ENCODE measurements around the gene ZSWIM4.

Gene ZSWIM4

DNA sequence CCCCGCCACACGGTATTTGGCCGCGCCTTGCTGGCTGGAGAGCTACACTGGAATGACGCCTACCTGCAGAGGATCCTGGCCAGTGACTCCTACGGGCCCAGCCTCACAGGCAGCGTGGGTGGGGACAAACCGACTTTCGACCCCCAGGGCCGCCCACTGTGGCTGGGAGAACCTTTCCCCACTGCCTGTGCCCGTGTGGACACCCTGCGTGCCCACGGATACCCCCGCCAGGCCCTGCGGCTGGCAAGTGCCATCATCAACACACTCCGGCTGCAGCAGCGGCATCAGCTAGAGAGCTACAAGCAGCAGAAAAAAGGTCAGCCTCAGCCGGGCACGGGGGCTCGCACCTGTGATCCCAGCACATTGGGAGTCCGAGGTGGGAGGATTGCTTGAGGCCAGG, 19.3 kb downstream of the ZSWIM4 start:
- Mint-ChIP-seq H3K36me3 (no peaks in the 10 kb centered on the region), H3K4me1 (ENCODE audit: low read depth) (peaks cover 2% of the 10 kb centered on the region), H3K27me3 (no peaks in the 10 kb centered on the region), H3K9me3 (ENCODE audit: low read depth) (no peaks in the 10 kb centered on the region), H3K27ac (no peak overlapping the region), H3K4me3 (no peak overlapping the region)

DNA sequence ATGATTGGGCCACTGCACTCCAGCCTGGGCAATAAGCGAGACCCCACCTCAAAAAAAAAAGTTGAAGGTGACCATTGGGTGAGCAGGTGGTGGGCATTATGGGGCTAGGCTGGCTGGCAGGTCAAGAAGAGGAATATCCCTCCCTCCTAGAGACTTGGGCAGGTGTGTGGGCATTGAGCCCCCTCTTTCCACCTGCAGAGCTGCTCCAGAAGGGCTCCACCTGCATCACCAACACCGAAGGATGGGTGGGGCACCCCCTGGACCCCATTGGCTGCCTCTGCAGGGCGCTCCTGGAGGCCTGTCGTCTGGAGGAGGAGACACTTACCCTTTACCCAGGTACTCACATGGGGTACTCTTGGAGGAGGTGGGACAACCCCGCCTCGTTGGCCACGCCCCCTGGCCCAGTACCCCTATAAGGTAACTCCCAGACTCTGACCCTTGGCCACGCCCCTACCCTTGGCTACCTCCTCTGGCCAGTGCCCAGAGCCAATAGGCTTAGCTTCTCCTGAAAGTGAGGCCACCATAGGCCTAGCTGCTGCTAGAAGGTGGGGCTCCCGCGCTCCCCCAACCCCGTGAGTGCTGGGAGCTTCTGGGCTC, 21.9 kb downstream of the ZSWIM4 start:
- H3K27me3 Mint-ChIP-seq: no peaks in the 10 kb centered on the region

DNA sequence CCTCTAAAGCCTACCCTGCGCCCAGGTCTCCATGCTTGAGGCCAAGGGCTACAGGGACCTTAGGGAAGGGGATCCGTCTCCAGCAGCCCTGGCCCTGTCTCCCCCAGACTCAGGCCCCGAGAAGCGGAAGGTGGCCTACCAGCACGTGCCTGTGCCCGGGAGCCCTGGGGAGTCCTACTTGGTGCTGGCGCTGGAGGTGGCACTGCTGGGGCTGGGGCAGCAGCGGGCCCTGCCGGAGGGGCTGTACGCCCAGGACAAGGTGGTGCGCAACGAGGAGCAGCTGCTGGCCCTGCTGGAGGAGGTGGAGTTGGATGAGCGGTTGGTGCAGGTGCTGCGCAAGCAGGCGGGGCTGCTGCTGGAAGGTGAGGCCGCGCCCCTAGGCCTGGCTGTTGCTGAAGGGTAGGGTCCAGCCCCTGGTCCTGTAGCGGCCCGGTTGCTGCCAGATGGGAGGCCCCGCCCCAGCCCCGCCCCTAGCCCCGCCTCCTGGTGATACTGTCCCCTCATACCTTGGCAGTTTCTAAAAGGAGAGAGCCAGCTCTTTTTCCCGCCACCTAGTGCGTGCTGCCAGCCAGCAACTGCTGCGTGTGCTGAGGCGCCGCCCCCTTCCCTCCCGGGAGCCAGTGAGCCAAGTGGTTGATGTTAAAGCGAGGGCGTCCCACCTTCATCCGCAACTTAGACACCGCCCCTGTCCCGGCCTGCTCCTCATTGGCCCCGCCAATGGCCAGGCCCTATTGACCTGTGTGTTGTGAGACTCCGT, 22.6 kb downstream of the ZSWIM4 start:
- H3K9me3 Mint-ChIP-seq (ENCODE audit: low read depth): no peaks in the 10 kb centered on the region
- peaks cover 2% of the 10 kb centered on the region for H3K4me1 Mint-ChIP-seq (ENCODE audit: low read depth)
- H3K27ac Mint-ChIP-seq: no peak overlapping the region
- no peak overlapping the region for H3K4me3 Mint-ChIP-seq
- H3K36me3 Mint-ChIP-seq: no peaks in the 10 kb centered on the region
- H3K27me3 Mint-ChIP-seq: no peaks in the 10 kb centered on the region

More for the DNA sequence above, 21.9 kb downstream of the ZSWIM4 start:
- Mint-ChIP-seq H3K9me3 (ENCODE audit: low read depth) (no peaks in the 10 kb centered on the region), H3K4me3 (no peak overlapping the region), H3K36me3 (no peaks in the 10 kb centered on the region), H3K27ac (no peak overlapping the region), H3K4me1 (ENCODE audit: low read depth) (peaks cover 2% of the 10 kb centered on the region)

- H3K27me3 Mint-ChIP-seq: no peaks in the 10 kb centered on the region
- no peaks in the 10 kb centered on the region for H3K36me3 Mint-ChIP-seq
- no peaks in the 10 kb centered on the region for H3K9me3 Mint-ChIP-seq (ENCODE audit: low read depth)
- H3K27ac Mint-ChIP-seq: no peak overlapping the region
- H3K4me1 Mint-ChIP-seq (ENCODE audit: low read depth): peaks cover 2% of the 10 kb centered on the region
- no peak overlapping the region for H3K4me3 Mint-ChIP-seq
These were observed 24.0 kb downstream of the ZSWIM4 start for GRCh38 chr19:13819238-13819637.

- H3K27me3 Mint-ChIP-seq: no peaks in the 10 kb centered on the region
- no peak overlapping the region for H3K4me3 Mint-ChIP-seq
- no peaks in the 10 kb centered on the region for H3K9me3 Mint-ChIP-seq (ENCODE audit: low read depth)
- no peaks in the 10 kb centered on the region for H3K36me3 Mint-ChIP-seq
- peaks cover 2% of the 10 kb centered on the region for H3K4me1 Mint-ChIP-seq (ENCODE audit: low read depth)
- H3K27ac Mint-ChIP-seq: no peak overlapping the region
These were observed 26.0 kb downstream of the ZSWIM4 start for GRCh38 chr19:13821292-13821691.

GRCh38 chr19:13823256-13823655, 28.0 kb downstream of the ZSWIM4 start:
- Mint-ChIP-seq H3K36me3 (no peaks in the 10 kb centered on the region), H3K4me1 (ENCODE audit: low read depth) (peaks cover 2% of the 10 kb centered on the region), H3K27me3 (no peaks in the 10 kb centered on the region), H3K9me3 (ENCODE audit: low read depth) (no peaks in the 10 kb centered on the region), H3K27ac (no peak overlapping the region), H3K4me3 (no peak overlapping the region)

GRCh38 chr19:13823901-13824300, 28.7 kb downstream of the ZSWIM4 start:
- Mint-ChIP-seq H3K36me3 (no peaks in the 10 kb centered on the region), H3K9me3 (ENCODE audit: low read depth) (no peaks in the 10 kb centered on the region), H3K4me3 (no peak overlapping the region), H3K4me1 (ENCODE audit: low read depth) (peaks cover 2% of the 10 kb centered on the region), H3K27me3 (no peaks in the 10 kb centered on the region), H3K27ac (no peak overlapping the region)

DNA sequence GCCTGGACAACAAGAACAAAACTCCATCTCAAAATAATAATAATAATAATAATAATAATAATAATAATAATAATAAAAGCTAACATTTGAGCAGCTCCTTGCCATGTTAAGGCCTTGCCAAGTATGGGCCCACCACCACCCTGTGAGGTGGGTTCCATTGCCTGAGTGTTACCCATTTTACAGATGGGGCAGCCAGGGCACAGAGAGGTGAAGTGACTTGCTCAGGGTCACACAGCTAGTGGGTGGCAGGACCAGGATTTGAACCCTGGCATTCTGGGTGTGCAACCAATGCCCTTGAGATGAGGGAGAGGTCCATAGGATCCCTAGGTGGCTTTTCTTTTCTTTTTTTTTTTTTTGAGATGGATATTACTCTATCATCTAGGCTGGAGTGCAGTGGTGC, 29.5 kb downstream of the ZSWIM4 start:
- Mint-ChIP-seq H3K4me1 (ENCODE audit: low read depth) (peaks cover 2% of the 10 kb centered on the region), H3K27ac (no peak overlapping the region), H3K4me3 (no peak overlapping the region), H3K9me3 (ENCODE audit: low read depth) (no peaks in the 10 kb centered on the region), H3K36me3 (no peaks in the 10 kb centered on the region), H3K27me3 (no peaks in the 10 kb centered on the region)

GRCh38 chr19:13825489-13826441, 30.5 kb downstream of the ZSWIM4 start:
- Mint-ChIP-seq H3K4me1 (ENCODE audit: low read depth) (peaks cover 2% of the 10 kb centered on the region), H3K27ac (no peak overlapping the region), H3K9me3 (ENCODE audit: low read depth) (no peaks in the 10 kb centered on the region), H3K4me3 (no peak overlapping the region), H3K36me3 (no peaks in the 10 kb centered on the region), H3K27me3 (no peaks in the 10 kb centered on the region)

- no peak overlapping the region for H3K27ac Mint-ChIP-seq
- no peak overlapping the region for H3K4me3 Mint-ChIP-seq
- H3K27me3 Mint-ChIP-seq: no peaks in the 10 kb centered on the region
- H3K4me1 Mint-ChIP-seq (ENCODE audit: low read depth): peaks cover 2% of the 10 kb centered on the region
- no peaks in the 10 kb centered on the region for H3K36me3 Mint-ChIP-seq
- H3K9me3 Mint-ChIP-seq (ENCODE audit: low read depth): no peaks in the 10 kb centered on the region
These were observed 31.5 kb downstream of the ZSWIM4 start for GRCh38 chr19:13826652-13827235.

DNA sequence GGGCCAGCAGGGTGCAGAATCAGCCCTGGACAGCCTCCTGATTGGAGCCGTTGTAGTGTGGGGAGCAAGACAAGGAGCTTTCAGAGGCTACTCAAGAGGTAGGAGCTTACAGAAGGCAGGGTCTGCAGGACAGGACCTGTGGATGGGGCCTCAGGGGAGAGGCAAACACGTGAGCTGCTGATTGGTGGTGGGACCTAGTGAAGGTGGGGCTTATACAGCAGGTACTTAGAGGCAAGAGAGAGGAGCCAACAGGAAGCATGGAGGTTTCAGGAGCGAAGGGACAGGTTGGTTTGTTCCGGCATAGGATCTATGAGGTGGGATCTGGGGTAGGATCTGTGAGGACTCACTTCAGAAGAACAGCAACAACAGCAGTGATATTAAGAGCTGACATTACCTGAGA, 32.4 kb downstream of the ZSWIM4 start:
- Mint-ChIP-seq H3K27ac (no peak overlapping the region), H3K4me3 (no peak overlapping the region), H3K9me3 (ENCODE audit: low read depth) (no peaks in the 10 kb centered on the region), H3K4me1 (ENCODE audit: low read depth) (peaks cover 2% of the 10 kb centered on the region), H3K36me3 (no peaks in the 10 kb centered on the region), H3K27me3 (no peaks in the 10 kb centered on the region)

- Mint-ChIP-seq H3K27me3 (no peaks in the 10 kb centered on the region), H3K4me1 (ENCODE audit: low read depth) (peaks cover 16% of the 10 kb centered on the region), H3K36me3 (no peaks in the 10 kb centered on the region), H3K4me3 (no peak overlapping the region), H3K9me3 (ENCODE audit: low read depth) (no peaks in the 10 kb centered on the region), H3K27ac (no peak overlapping the region)
These were observed 35.0 kb downstream of the ZSWIM4 start for GRCh38 chr19:13830114-13830740.

GRCh38 chr19:13830741-13831536, 35.7 kb downstream of the ZSWIM4 start:
- no peak overlapping the region for H3K27ac Mint-ChIP-seq
- peaks cover 19% of the 10 kb centered on the region for H3K4me1 Mint-ChIP-seq (ENCODE audit: low read depth)
- no peak overlapping the region for H3K4me3 Mint-ChIP-seq
- no peaks in the 10 kb centered on the region for H3K36me3 Mint-ChIP-seq
- H3K9me3 Mint-ChIP-seq (ENCODE audit: low read depth): no peaks in the 10 kb centered on the region
- H3K27me3 Mint-ChIP-seq: no peaks in the 10 kb centered on the region

All from activated naive CD8-positive, alpha-beta T cell (primary cell).